ENCODE measurements around the gene HEATR5A. TPM values are rescaled to one million over a fixed set of nuclear protein-coding genes. Genes with fewer than 3 reads are reported as not detected.

The HEATR5A gene
- total and polyA plus RNA-seq, 2 experiments from 2014 or later: 25.8 to 32.5 TPM

- Histone ChIP-seq H3F3A (replicated peaks; ENCODE audit: low read depth) (no peaks in the 10 kb centered on the region), H3K4me3 (no peak overlapping the region), H3K4me2 (no peak overlapping the region), H3K79me2 (replicated peaks; ENCODE audit: insufficient read depth) (no peaks in the 10 kb centered on the region), H3K27ac (ENCODE audit: low read depth) (no peak overlapping the region), H3K4me1 (ENCODE audit: insufficient read depth) (no peaks in the 10 kb centered on the region), H4K20me1 (replicated peaks; ENCODE audit: insufficient read depth) (no peaks in the 10 kb centered on the region), H3K36me3 (ENCODE audit: insufficient read depth) (0 out of 2 replicates have a peak, but pooled peaks cover 6% of the 10 kb centered on the region), H3K27me3 (ENCODE audit: insufficient read depth) (no peaks in the 10 kb centered on the region), H2AFZ (no peak overlapping the region), H3K9me2 (ENCODE audit: insufficient read depth) (peaks cover 3% of the 10 kb centered on the region; the same call in 1 of the 2 replicates)
- no peak overlapping the region for H3K27ac Mint-ChIP-seq
- ATAC-seq (no peak), DNase-seq (ENCODE audit: low spot score) (no peak)
- no peak overlapping the region for H3K4me3 Mint-ChIP-seq
- peaks cover 16% of the 10 kb centered on the region; the same call in 2 of the 3 replicates for H3K4me1 Mint-ChIP-seq
- H3K36me3 Mint-ChIP-seq (ENCODE audit: low read depth): peaks cover 10% of the 10 kb centered on the region
- TF ChIP-seq ZNF462 (CRISPR knock-in tag; IDR thresholded peaks at IDR 0.05) (no peak), EZH2phosphoT487 (IDR thresholded peaks at IDR 0.05; ENCODE audit: unreplicated experiment) (no peak), EZH2 (IDR thresholded peaks at IDR 0.05; ENCODE audit: low read depth, unreplicated experiment) (no peak), ZNF331 (CRISPR knock-in tag; IDR thresholded peaks at IDR 0.05; ENCODE audit: low read depth) (no peak)
- H3K9me3 Mint-ChIP-seq: peaks cover 6% of the 10 kb centered on the region; the same call in 2 of the 3 replicates
- H3K27me3 Mint-ChIP-seq (ENCODE audit: insufficient read depth, low read depth, poor library complexity): peaks cover 2% of the 10 kb centered on the region
Observed at GRCh38 chr14:31428011-31428410, 7.7 kb upstream of the HEATR5A start.

GRCh38 chr14:31426663-31427062 is 6.3 kb upstream of the HEATR5A start:
- peak overlapping the region; percentile 57; the same call in 1 of the 2 replicates for H2AFZ ChIP-seq
- H3K4me3 Mint-ChIP-seq: peak overlapping the region; percentile 12; the same call in 1 of the 3 replicates
- DNase-seq (ENCODE audit: low spot score): peak; percentile 13
- TF ChIP-seq CTCF (conservative IDR thresholded peaks at IDR 0.05; ENCODE audit: low read depth in 2 of 2) (no peak), NANOG (IDR thresholded peaks at IDR 0.05; ENCODE audit: borderline replicate concordance) (no peak), ZNF331 (CRISPR knock-in tag; IDR thresholded peaks at IDR 0.05; ENCODE audit: low read depth) (no peak)

More at GRCh38 chr14:31426663-31427062, 6.3 kb upstream of the HEATR5A start:
- Histone ChIP-seq H3K36me3 (ENCODE audit: insufficient read depth) (no peaks in the 10 kb centered on the region), H3F3A (replicated peaks; ENCODE audit: low read depth) (no peaks in the 10 kb centered on the region), H4K20me1 (replicated peaks; ENCODE audit: insufficient read depth) (no peaks in the 10 kb centered on the region), H3K4me2 (no peak overlapping the region), H3K79me2 (replicated peaks; ENCODE audit: insufficient read depth) (no peaks in the 10 kb centered on the region), H3K4me1 (ENCODE audit: insufficient read depth) (no peaks in the 10 kb centered on the region), H3K27ac (ENCODE audit: low read depth) (0 out of 2 replicates have a peak overlapping the region, but pooled peaks have one; percentile 8), H3K4me3 (no peak overlapping the region), H3K9me2 (ENCODE audit: insufficient read depth) (peaks cover 3% of the 10 kb centered on the region; the same call in 1 of the 2 replicates), H3K27me3 (ENCODE audit: insufficient read depth) (no peaks in the 10 kb centered on the region)
- ATAC-seq: peak; percentile 59
- H3K27me3 Mint-ChIP-seq (ENCODE audit: insufficient read depth, low read depth, poor library complexity): peaks cover 2% of the 10 kb centered on the region
- peaks cover 3% of the 10 kb centered on the region; the same call in 2 of the 3 replicates for H3K9me3 Mint-ChIP-seq
- H3K4me1 Mint-ChIP-seq: peaks cover 16% of the 10 kb centered on the region; the same call in 2 of the 3 replicates
- peaks cover 4% of the 10 kb centered on the region; the same call in 1 of the 3 replicates for H3K36me3 Mint-ChIP-seq (ENCODE audit: low read depth)
- H3K27ac Mint-ChIP-seq: peak overlapping the region; percentile 82

All from GM23338 (cell line).